Parathyroid adenoma (tissue), 2 donors: ENCODE results near the gene DLG2.

ENCODE experiments used
- H2AFZ ChIP-seq: fragments of 300-600 bp; sonication (generic); one replicate; pipeline ENCODE4 v1.7.0; 2017; ENCODE audit warnings: antibody characterized with exemption, mild to moderate bottlenecking
- H3K27ac ChIP-seq: fragments of 300-600 bp; sonication (generic); one replicate; pipeline ENCODE4 v1.7.0; 2017
- H3K27me3 ChIP-seq: fragments of 300-600 bp; sonication (generic); one replicate; pipeline ENCODE4 v1.7.0; 2017; ENCODE audit warnings: low read length; ENCODE audit not compliant: control insufficient read depth, insufficient read depth
- H3K36me3 ChIP-seq: fragments of 300-600 bp; sonication (generic); one replicate; pipeline ENCODE4 v1.7.0; 2017; ENCODE audit warnings: low read length; ENCODE audit not compliant: control insufficient read depth, insufficient read depth
- H3K4me1 ChIP-seq: fragments of 300-600 bp; sonication (generic); one replicate; pipeline ENCODE4 v1.7.0; 2017; ENCODE audit warnings: control low read depth
- H3K4me2 ChIP-seq: fragments of 300-600 bp; sonication (generic); one replicate; pipeline ENCODE4 v1.7.0; 2017; ENCODE audit warnings: low read length
- H3K4me3 ChIP-seq: fragments of 300-600 bp; sonication (generic); one replicate; pipeline ENCODE4 v1.7.0; 2017; ENCODE audit warnings: low read depth, low read length
- H3K79me2 ChIP-seq: fragments of 300-600 bp; sonication (generic); one replicate; pipeline ENCODE4 v1.7.0; 2017; ENCODE audit warnings: control low read depth
- H3K9ac ChIP-seq: fragments of 300-600 bp; sonication (generic); one replicate; pipeline ENCODE4 v1.7.0; 2017; ENCODE audit warnings: mild to moderate bottlenecking
- H3K9me3 ChIP-seq: fragments of 300-600 bp; sonication (generic); one replicate; pipeline ENCODE4 v1.7.0; 2017; ENCODE audit warnings: low read length; ENCODE audit not compliant: control insufficient read depth
- CTCF ChIP-seq: fragments of 300-600 bp; sonication (generic); IDR thresholded peaks from one replicate; pipeline ENCODE4 v1.7.0; 2017; ENCODE audit warnings: antibody characterized with exemption, mild to moderate bottlenecking
- donor health status: primary hyperparathyroidism.

DLG2 gene

GRCh38 chr11:83782329-83782728 is 1844.8 kb downstream of the DLG2 start:
- no peak for TF ChIP-seq CTCF
- Histone ChIP-seq H3K9ac (no peak overlapping the region), H2AFZ (no peak overlapping the region), H3K4me3 (no peak overlapping the region), H3K36me3 (no peaks in the 10 kb centered on the region), H3K4me1 (no peaks in the 10 kb centered on the region), H3K4me2 (no peak overlapping the region), H3K9me3 (no peaks in the 10 kb centered on the region), H3K27ac (no peak overlapping the region), H3K27me3 (no peaks in the 10 kb centered on the region), H3K79me2 (no peaks in the 10 kb centered on the region)

DNA sequence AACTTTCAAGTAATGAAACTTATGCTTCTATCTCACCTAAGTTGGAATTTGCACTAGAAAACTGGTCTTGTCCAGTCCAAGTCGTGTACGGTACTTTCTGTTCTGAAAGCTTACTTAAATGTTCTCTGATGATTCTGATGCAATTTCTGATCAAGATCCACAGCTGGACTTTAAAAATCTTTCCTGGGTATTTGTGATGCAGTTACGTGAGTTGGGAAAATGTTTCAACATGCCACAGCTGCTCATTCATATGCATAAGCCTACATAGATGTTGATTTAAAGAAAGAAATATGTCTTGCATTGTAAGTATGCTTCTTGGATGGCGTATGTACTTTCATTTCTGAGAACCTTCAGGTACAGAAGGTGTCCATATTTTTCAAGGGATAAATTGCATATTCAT is 1847.3 kb downstream of the DLG2 start:
- Histone ChIP-seq H3K4me3 (no peak overlapping the region), H3K79me2 (no peaks in the 10 kb centered on the region), H2AFZ (no peak overlapping the region), H3K9me3 (no peaks in the 10 kb centered on the region), H3K27me3 (no peaks in the 10 kb centered on the region), H3K9ac (no peak overlapping the region), H3K4me2 (no peak overlapping the region), H3K36me3 (no peaks in the 10 kb centered on the region), H3K4me1 (no peaks in the 10 kb centered on the region), H3K27ac (no peak overlapping the region)
- no peak for TF ChIP-seq CTCF

DNA sequence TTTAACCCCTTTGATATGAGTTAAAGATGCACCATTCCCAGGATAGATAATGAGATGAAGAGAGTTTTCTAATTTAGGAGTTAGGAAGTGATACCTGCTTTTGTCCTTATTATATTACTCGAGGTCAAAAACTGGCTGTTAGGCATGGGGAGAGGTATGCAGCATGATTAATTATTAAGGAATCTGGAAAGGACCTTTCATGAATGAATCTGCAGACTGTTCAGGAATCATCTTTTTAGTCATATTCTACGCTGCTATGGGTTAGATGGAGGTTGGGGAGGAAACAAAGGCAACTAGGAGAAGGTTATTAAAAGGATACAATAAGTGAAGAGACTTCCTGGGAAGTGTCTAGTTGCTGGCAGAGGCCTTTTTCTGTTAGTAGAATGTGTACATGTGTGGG is 1848.5 kb downstream of the DLG2 start:
- Histone ChIP-seq H2AFZ (no peak overlapping the region), H3K79me2 (no peaks in the 10 kb centered on the region), H3K9ac (no peak overlapping the region), H3K36me3 (no peaks in the 10 kb centered on the region), H3K4me1 (no peaks in the 10 kb centered on the region), H3K27me3 (no peaks in the 10 kb centered on the region), H3K4me2 (no peak overlapping the region), H3K4me3 (no peak overlapping the region), H3K9me3 (no peaks in the 10 kb centered on the region), H3K27ac (no peak overlapping the region)
- no peak for TF ChIP-seq CTCF

- no peak overlapping the region for H3K4me2 ChIP-seq
- no peak for TF ChIP-seq CTCF
- no peaks in the 10 kb centered on the region for H3K9me3 ChIP-seq
- no peaks in the 10 kb centered on the region for H3K36me3 ChIP-seq
- H3K79me2 ChIP-seq, result no peaks in the 10 kb centered on the region
- no peak overlapping the region for H3K9ac ChIP-seq
- H2AFZ ChIP-seq, result no peak overlapping the region
- H3K27ac ChIP-seq, result no peak overlapping the region
- no peak overlapping the region for H3K4me3 ChIP-seq
- no peaks in the 10 kb centered on the region for H3K27me3 ChIP-seq
- no peaks in the 10 kb centered on the region for H3K4me1 ChIP-seq
Measured at GRCh38 chr11:83773950-83774880, 1852.9 kb downstream of the DLG2 start.

DNA sequence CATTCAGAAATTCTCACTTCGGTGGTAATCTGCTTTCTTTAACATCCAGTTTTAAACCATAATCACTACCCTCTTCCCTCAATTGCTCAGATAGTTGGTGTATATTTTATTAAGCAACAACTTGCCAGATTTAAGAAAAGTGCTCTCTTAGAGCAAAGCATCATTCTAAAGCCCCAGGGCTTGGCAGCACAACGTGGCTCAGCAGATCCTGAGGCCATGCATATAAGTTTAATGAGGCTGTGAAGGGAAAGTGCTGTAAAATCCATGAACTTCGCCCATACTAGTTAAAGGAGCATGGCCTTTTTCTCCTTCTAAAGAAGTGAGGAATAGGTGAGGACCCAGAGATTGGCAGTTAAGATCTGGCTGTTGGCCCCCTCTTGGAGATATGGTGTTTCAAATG is 1858.7 kb downstream of the DLG2 start:
- TF ChIP-seq CTCF, result no peak
- H3K27me3 ChIP-seq, result no peaks in the 10 kb centered on the region
- no peak overlapping the region for H3K27ac ChIP-seq

More for the DNA sequence above, 1858.7 kb downstream of the DLG2 start:
- Histone ChIP-seq H3K79me2 (no peaks in the 10 kb centered on the region), H2AFZ (no peak overlapping the region), H3K4me2 (no peak overlapping the region), H3K4me1 (no peaks in the 10 kb centered on the region), H3K4me3 (no peak overlapping the region), H3K36me3 (no peaks in the 10 kb centered on the region), H3K9me3 (no peaks in the 10 kb centered on the region), H3K9ac (no peak overlapping the region)
